Measurements from ENCODE around the gene PDZD2.

- TF ChIP-seq CTCF (IDR thresholded peaks at IDR 0.05) (no peak), EP300 (IDR thresholded peaks at IDR 0.05) (no peak), POLR2A (IDR thresholded peaks at IDR 0.05; ENCODE audit: low read depth) (no peak)
Measured at GRCh38 chr5:31982027-31982426, 343.1 kb downstream of the PDZD2 start.

Measured in esophagus muscularis mucosa (tissue), 4 donors.